OCI-LY3 (cell line): ENCODE data around the gene JAZF1.

Experiments used
- H2AFZ ChIP-seq: fragments of 200-600, 300-600 bp; shearing (Covaris generic); 2 replicates; pipeline ENCODE4 v1.6.0; 2014; ENCODE audit warnings: antibody characterized with exemption, low read depth, low read length
- H3K27ac ChIP-seq: fragments of 200-600, 300-600 bp; sonication (generic); 2 replicates; pipeline ENCODE4 v1.5.1; 2014; ENCODE audit warnings: mild to moderate bottlenecking, low read length, moderate library complexity, mixed read lengths
- H3K27me3 ChIP-seq: fragments of 200-600, 300-600 bp; sonication (generic); 2 replicates; pipeline ENCODE4 v1.6.1; 2014; ENCODE audit warnings: low read depth, low read length, mixed read lengths
- H3K36me3 ChIP-seq: fragments of 200-600, 300-600 bp; sonication (generic); replicated peaks from 2 replicates; pipeline ENCODE3; 2014; ENCODE audit warnings: low read depth, low read length, mixed read lengths
- H3K4me1 ChIP-seq: fragments of 300-600, 200-600 bp; sonication (generic); 2 replicates; pipeline ENCODE4 v1.6.1; 2014; ENCODE audit warnings: low read length, mixed read lengths
- H3K4me2 ChIP-seq: fragments of 200-600, 300-600 bp; sonication (generic); 2 replicates; pipeline ENCODE4 v1.6.1; 2014; ENCODE audit warnings: low read length, mixed read lengths
- H3K4me3 ChIP-seq: fragments of 300-600, 200-600 bp; sonication (generic); 2 replicates; pipeline ENCODE4 v1.5.1; 2014; ENCODE audit warnings: antibody characterized with exemption, mild to moderate bottlenecking, low read length, moderate library complexity
- H3K79me2 ChIP-seq: fragments of 300-600, 200-600 bp; shearing (Covaris generic); 2 replicates; pipeline ENCODE4 v1.6.1; 2014; ENCODE audit warnings: mild to moderate bottlenecking, low read length, mixed read lengths
- H3K9ac ChIP-seq: fragments of 300-600, 200-600 bp; shearing (Covaris generic); 2 replicates; pipeline ENCODE4 v1.6.0; 2014; ENCODE audit warnings: mild to moderate bottlenecking, low read length, moderate library complexity
- H3K9me3 ChIP-seq: fragments of 200-600, 300-600 bp; shearing (Covaris generic); 2 replicates; pipeline ENCODE4 v1.6.1; 2014; ENCODE audit warnings: low read length, mixed read lengths; ENCODE audit not compliant: insufficient read depth
- H4K20me1 ChIP-seq: fragments of 200-600, 300-600 bp; sonication (generic); 2 replicates; pipeline ENCODE4 v1.6.1; 2016; ENCODE audit warnings: low read length, mixed read lengths; ENCODE audit not compliant: insufficient read depth
- EZH2phosphoT487 ChIP-seq: fragments of 200-600 bp; shearing (Covaris generic); IDR thresholded peaks from 2 replicates; pipeline ENCODE4 v1.6.1; 2018; ENCODE audit warnings: antibody characterized with exemption, mixed run types, low read depth
- TF ChIP-seq, protein P1 (sequence below): fragments of 200-600, 300-600 bp; sonication (generic); IDR thresholded peaks from 2 replicates; pipeline ENCODE4 v1.5.1; 2014; ENCODE audit warnings: antibody characterized with exemption, low read length, low read depth

The JAZF1 gene

DNA sequence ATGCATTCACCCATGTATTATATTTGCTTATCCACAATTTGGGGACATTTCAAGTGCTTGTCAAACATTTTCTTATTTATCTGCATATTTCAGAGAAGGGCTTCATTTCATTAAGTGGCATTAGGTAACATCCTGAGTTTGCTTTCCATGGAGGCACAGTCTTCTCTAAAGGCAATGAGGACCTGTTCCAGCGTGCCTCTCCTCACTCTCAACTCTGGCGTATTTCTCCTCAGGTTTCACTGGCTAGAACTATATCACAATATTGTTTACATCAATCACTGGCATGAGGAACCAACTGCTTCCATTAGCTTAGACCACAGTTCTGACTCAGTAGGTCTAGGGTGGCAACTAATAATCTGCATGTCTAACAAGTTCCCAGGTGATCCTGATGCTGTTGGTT is 263.5 kb downstream of the JAZF1 start:
- Histone ChIP-seq H2AFZ (no peak overlapping the region), H3K27me3 (no peaks in the 10 kb centered on the region), H3K4me3 (no peak overlapping the region), H3K4me1 (peaks cover 24% of the 10 kb centered on the region), H3K36me3 (no peaks in the 10 kb centered on the region), H3K4me2 (no peak overlapping the region), H4K20me1 (peaks cover 12% of the 10 kb centered on the region; the same call in 1 of the 2 replicates), H3K79me2 (no peaks in the 10 kb centered on the region), H3K27ac (no peak overlapping the region), H3K9ac (no peak overlapping the region), H3K9me3 (no peaks in the 10 kb centered on the region)
- TF ChIP-seq, protein P1, sequence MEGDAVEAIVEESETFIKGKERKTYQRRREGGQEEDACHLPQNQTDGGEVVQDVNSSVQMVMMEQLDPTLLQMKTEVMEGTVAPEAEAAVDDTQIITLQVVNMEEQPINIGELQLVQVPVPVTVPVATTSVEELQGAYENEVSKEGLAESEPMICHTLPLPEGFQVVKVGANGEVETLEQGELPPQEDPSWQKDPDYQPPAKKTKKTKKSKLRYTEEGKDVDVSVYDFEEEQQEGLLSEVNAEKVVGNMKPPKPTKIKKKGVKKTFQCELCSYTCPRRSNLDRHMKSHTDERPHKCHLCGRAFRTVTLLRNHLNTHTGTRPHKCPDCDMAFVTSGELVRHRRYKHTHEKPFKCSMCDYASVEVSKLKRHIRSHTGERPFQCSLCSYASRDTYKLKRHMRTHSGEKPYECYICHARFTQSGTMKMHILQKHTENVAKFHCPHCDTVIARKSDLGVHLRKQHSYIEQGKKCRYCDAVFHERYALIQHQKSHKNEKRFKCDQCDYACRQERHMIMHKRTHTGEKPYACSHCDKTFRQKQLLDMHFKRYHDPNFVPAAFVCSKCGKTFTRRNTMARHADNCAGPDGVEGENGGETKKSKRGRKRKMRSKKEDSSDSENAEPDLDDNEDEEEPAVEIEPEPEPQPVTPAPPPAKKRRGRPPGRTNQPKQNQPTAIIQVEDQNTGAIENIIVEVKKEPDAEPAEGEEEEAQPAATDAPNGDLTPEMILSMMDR = no peak
- no peak for TF ChIP-seq EZH2phosphoT487

DNA sequence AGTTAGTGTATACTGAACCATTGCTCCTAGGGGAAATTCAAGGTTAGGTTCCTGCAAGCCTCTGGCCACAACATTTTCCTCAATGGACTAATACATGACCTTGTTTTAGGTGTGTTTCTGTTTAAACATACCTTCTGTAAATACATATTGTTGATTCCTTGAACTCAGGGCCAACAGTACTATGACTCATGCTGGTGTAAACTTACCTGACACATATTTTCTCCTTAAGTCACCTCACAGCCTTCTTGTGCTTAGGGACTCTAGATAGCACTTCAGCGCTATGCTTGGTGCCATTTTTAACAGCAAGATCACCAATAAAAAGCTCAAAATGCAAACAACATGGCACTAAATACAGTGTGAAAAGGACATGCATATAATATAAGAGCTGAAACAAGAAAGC is 264.2 kb downstream of the JAZF1 start:
- Histone ChIP-seq H3K27me3 (no peaks in the 10 kb centered on the region), H2AFZ (no peak overlapping the region), H3K36me3 (no peaks in the 10 kb centered on the region), H3K79me2 (no peaks in the 10 kb centered on the region), H3K9ac (no peak overlapping the region), H3K4me1 (peaks cover 24% of the 10 kb centered on the region), H3K4me3 (no peak overlapping the region), H4K20me1 (peaks cover 12% of the 10 kb centered on the region; the same call in 1 of the 2 replicates), H3K4me2 (no peak overlapping the region), H3K9me3 (no peaks in the 10 kb centered on the region), H3K27ac (no peak overlapping the region)
- TF ChIP-seq, protein P1 = no peak
- no peak for TF ChIP-seq EZH2phosphoT487

DNA sequence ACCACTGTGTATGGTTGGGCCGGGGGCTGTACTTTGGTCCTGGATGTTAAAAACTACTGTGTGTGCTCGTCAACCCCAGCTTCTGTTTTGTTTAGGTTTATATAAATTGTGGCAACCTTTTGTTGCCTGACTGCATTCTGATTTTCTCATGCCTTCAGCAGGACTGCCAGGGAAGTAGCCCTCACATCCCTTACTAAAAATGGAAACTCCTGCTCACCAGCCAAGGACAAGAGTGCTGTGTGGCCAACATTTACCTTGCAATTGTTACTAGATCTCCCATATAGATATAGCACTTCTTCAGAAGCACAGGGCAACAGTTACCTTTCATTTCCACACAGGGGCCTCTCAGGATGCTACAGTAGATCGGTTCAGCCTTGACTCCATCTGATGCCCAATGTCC is 266.2 kb downstream of the JAZF1 start:
- Histone ChIP-seq H3K27ac (no peak overlapping the region), H3K4me1 (peaks cover 14% of the 10 kb centered on the region), H3K9ac (no peak overlapping the region), H3K79me2 (no peaks in the 10 kb centered on the region), H3K36me3 (no peaks in the 10 kb centered on the region), H3K4me2 (no peak overlapping the region), H3K4me3 (no peak overlapping the region), H2AFZ (no peak overlapping the region), H3K27me3 (no peaks in the 10 kb centered on the region), H4K20me1 (peaks cover 7% of the 10 kb centered on the region; the same call in 1 of the 2 replicates), H3K9me3 (no peaks in the 10 kb centered on the region)
- TF ChIP-seq, protein P1 = no peak
- no peak for TF ChIP-seq EZH2phosphoT487

DNA sequence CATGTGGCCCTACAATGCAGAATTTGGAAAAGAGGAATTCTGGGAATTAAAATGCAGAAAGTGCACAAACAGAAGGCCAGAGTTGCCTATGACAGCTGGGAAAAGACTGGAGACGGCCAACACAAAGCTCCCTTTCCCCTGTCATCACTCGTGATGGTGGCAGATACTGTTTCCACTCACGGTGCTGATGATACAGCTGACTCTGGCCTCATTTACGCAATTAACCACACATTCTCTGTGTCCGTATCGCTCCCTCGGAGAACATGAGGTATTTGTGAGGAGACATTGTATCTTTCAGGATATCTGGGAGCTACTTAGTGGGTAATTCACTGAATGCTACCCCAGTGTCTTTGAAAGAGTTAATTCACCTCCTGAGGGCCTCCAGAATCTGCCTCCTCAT is 267.8 kb downstream of the JAZF1 start:
- no peak overlapping the region for H2AFZ ChIP-seq
- TF ChIP-seq, protein P1 = no peak
- TF ChIP-seq EZH2phosphoT487 = no peak
- H3K9me3 ChIP-seq = no peaks in the 10 kb centered on the region
- no peaks in the 10 kb centered on the region for H3K36me3 ChIP-seq
- H3K27me3 ChIP-seq = no peaks in the 10 kb centered on the region
- H3K27ac ChIP-seq = no peak overlapping the region
- H3K4me2 ChIP-seq = no peak overlapping the region
- peaks cover under 1% of the 10 kb centered on the region; the same call in 1 of the 2 replicates for H4K20me1 ChIP-seq
- peaks cover 2% of the 10 kb centered on the region for H3K4me1 ChIP-seq
- no peak overlapping the region for H3K4me3 ChIP-seq
- no peaks in the 10 kb centered on the region for H3K79me2 ChIP-seq
- no peak overlapping the region for H3K9ac ChIP-seq
